OCI-M2 (cell line): ENCODE results near the gene TUG1.

Experiments
- DNase-seq: peaks from one replicate; lab custom pipeline; 2025; ENCODE audit not compliant: unreplicated experiment; lab: John Stamatoyannopoulos, UW

Gene TUG1

DNA sequence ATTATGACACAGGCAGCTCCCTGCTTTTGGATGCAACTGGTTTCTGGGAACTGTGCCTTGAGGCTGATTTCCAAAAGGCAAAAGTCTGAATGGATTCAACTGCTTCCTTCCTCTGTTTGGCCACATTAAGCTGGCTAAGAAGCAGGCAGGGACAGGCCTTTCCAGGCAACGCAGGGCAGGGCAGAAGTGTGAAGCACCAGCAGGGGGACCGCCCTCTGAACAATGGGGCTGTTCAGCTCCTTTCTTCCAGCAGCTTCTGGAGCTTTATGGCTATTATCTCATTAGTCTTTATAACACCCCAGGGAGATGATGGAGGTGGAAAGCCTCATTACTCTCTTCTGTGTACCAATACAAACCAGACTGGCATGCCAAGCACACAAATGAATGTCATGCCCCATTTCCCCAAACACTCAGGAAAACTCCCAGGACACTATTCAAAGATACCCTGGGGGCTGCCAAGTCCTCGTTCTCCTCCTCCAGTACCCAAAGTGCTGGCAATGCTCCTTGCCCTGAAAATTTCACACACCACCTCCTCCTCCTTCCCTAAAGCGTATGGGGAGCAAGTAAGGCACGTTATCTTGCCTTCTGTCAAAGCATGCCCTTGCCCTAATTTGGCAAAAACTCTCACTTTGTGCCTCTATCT lies 21.8 kb upstream of the TUG1 start:
- no peak for DNase-seq

DNA sequence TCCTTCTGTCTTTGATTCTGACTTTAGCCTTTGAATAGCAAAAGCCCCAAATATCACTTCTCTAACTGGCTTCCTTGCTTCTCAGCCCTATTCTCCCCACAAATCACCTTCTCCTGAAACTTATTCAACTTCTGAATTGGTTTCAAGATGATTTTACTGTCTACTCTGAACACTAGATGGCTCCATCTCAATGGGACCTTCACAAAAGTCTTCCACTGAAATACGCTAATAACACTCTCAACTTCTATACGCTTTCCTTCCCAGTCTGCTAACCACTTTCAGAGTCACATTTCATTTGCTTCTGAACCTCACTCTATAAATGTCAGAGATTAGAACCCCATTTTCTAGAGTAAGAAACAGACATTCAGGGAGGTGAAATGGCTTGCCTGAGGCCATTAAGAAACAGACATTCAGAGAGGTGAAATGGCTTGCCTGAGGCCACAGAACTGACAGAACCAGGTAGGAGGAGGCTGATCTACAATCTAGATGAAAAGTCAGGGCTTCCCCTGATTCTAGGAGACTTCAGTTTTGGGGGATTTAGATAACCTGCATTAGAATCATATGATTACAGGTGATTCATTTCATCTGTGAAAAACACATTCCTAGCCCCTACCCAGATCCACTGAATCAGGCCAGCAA lies 21.1 kb upstream of the TUG1 start:
- DNase-seq = no peak

DNA sequence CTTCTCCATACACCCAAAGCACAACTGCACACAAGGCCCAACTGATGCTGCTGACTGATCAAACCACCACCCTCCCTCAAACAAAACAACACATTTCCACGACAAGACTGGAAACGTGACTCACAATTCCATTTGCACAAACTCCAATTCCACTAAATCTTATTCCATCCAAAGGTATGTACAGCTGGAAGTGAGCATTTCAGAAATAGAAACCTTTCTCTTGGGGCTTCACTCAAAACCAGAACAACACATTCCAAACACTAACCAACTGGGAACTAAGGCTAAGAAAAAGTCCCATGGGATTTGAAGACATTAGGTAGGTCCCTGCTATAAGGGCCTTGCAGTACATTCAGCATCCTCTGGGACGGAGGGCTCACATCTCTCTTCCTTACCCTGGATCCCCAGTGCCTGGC lies 20.1 kb upstream of the TUG1 start:
- DNase-seq = no peak

DNA sequence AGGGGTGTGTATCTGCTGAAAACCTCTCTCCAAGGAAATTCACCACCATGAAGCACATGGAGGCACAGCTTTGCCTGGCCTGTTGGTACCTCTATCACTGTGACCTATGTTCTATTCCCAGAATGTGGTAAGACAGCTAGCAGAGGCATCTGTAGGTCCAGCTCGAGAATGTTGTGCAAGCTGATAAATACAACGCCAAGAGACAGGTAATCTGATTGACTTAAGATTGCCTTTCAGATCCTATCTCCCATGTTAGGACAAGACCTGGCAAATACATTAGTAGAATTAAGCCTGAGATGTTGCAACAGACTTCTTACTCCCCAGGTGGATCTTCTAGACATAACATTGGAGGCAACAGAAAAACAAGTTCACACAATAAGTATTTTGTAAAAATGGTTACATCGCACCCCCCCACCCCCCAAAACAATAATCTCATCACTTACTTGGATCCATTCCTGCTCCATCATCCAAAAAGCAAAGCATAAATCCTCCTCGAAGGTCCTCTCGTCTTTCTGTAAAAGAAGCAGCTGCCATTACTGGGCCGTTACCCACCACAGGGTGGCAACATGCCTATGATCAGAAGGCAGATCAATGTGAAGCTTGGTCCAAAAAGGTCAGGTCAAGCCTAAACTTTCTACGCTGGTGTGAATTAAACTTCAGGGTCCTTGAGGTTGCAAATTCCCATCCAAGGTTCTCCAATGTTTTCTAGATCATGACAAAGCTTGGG lies 19.0 kb upstream of the TUG1 start:
- DNase-seq = no peak

DNA sequence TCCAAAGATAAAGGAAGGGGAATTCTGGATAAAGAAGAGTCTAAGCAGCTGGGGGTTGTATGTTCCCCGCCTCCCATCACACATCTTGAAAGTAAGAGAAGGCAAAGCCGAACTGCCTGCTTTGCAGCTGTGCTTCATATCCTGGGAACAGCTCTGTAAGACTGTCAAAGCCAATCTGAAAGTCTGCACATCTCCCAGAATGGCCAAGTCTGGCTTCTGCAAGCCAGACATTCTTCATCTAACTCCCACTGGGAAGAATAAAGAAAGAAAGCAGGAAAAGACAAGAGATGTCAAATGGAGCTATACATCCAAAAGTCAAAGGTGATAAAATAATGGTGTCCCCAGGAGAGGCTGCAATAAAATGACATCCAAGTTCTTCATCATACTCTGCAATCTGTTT lies 15.9 kb upstream of the TUG1 start:
- DNase-seq = no peak

DNA sequence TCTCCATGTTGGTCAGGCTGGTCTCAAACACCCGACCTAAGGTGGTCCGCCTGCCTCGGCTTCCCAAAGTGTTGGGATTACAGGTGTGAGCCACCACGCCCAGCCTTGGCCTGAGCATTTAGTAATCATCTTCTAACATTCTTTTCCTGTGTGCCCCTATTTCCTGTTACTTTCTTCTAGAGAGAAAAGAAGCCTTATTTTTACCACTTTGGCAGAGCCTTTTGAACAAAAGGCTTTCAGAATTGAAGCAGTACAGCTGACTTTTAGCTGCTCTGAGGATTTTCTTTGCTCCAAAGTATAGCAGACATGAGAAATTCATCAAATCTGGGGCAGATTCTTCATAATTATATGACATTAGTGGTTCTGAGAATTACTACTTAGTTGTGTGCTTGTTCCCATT lies 13.9 kb upstream of the TUG1 start:
- DNase-seq = no peak

DNA sequence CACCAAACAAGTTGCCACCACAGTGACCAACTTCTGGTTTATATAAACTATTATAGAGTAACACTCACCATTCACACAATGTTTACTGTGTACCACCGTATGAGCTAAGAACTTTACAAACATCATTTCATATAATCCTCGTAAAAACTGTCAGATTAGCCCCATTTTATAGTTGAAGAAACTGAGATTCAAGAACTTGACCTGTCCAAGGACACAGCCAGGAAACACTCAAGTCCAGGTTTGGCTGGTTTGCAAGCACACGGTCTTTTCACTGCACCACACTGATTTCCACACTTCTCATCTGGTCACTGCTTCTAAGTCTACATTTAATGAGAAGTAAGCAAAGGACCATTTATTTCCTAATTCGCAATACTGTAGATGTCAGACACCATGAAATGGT lies 4.2 kb upstream of the TUG1 start:
- no peak for DNase-seq

DNA sequence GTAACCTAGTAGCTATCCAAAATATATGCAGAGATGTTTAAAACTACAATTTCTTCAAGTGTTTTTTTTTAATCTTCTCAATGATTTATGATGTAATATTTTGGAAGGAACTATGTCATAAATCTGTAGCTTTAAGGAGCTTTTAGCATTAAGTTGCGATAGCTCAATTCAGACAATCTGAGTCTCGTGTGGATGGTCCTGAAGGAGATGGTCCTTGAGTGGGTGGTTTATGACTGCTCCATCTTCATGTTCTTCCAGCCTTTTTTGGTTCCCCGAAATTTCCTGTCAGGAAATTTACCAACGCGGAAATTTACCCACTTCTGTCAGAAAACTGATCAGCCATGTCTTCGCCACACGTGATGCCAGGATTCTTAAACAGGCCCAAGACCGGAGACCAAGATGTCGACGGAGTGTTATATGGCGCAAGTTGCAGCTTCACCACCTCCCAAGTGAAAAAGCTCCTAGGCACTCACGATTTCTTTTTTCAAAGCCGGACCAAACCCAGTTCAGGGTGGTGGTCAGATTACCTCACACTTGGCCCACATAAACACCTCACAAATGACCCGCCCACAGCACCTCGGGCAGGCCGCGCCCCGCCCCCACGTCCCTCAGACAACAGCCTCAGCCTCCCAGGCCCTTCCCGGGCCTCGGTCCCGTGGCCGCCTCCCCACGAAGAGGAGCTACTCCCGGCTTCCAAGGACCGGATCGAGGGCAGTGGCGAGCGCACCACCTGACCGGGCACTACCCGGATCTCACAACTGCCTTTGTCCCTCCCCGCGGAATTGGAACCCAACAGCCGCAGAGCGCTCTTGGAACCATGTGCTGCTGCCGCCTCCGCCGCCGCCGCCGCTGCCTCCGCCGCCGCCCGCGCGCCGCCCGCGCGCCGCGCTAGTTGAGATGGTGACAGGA lies 796 bp upstream of the TUG1 start, which contains the start of gene MORC2:
Gene MORC2, minus strand, starts transcription at position 760 of the 909 bp plus-strand sequence. CDS start 885 bp downstream, outside the sequence.
- no peak for DNase-seq

DNA sequence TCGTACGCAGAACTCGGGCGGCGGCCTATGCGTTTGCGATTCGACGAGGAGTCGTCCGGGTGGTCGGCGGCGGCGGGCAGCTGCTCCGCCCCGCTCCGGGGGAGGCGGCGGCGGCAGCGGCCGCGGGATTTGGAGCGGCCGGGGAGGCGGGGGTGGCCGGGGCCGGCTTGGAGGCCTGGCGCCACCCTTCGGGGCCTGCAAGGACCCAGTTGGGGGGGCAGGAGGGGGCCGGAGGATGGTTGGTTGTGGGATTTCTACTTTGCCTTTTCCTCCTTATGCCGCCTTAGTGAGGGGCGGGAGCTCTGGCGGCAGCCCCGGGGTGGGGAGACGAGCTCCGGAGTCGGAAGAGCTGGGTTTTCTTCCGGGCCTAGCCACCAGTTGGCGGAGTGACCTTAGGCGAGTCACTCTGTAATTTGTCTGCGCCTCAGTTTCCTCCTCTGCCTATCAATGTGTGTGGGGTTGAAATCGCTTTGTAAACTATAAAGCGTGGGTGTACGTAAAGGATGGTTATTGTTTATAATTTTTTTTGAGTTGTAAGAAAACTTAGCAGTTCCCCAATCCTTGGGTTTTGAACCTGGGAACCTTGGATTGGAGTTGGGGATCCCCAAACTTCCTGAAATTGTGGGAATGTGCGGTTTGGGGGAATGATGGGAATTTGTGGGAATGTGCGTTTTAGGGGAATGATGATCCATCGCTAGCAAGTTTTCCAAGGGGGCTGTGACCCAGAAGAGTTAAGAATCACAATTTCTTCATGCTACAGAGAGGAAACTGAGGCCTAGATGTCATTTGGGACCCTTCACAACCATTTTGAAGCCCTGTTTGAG lies 679 bp downstream of the TUG1 start:
- no peak for DNase-seq

DNA sequence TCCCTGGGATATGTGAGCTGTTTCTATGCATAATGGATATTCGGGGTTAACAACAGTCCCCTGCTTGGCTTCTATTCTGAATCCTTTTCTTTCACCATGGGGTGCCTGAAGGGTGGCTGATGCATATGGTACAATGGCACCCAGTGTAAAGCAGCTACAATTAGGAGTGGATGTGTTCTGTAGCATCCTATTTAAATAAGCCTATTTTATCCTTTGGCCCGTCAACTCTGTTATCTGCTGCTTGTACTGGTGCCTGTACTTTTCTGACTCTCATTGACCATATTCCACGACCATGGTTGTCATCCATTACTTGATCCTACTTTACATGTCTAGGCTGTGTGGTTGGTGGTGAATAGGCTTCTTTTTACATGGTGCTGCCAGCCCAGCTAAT lies 1.3 kb downstream of the TUG1 start:
- DNase-seq = no peak

DNA sequence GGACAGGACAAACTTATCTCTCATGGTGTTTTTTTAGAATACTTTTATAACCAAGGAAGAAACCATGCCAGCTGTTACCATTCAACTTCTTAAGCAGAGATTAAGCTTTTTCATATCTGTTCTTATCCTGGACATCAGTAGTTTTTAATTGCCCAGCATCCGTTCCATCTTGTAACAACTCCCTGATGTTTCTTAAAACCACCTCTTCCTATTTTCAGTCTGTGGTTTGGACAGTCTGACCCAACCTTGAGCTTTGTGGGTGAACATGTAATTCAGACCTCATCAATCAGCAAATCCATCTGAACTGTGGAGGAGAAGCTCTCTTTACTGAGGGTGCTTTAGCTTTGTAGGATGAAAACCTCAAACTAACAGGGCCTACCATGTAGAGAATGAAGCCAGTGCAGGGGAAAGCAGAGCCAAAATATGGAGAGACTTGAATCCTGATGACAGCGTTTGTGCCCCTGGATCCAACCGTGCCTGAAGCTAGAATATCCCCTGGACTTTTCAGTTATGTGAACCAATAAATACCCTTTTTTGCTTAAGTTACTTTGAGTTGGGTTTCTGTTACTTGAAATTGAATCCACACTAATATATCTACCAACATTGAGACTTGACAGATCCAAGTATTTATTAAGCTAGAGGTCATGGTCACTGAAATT lies 9.4 kb downstream of the TUG1 start:
- no peak for DNase-seq

DNA sequence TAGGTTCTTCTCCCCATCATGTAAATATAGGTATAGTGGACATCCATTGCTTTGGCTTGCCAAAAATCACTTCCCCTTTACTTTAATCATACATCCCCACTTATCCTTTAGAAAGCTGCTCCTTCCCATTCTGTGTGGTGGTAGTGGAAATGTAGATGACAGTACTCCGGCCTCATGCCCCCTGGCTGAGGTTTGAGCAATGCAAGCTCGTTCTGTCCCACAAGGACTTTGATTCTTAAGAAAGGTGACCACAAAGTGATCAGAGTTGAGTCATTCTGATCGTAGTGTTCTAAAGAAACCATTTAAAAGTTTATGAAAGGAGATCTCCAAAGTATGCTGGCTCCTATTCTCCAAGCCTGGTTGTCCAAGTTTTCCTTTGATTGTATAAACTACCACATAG lies 10.9 kb downstream of the TUG1 start:
- no peak for DNase-seq

DNA sequence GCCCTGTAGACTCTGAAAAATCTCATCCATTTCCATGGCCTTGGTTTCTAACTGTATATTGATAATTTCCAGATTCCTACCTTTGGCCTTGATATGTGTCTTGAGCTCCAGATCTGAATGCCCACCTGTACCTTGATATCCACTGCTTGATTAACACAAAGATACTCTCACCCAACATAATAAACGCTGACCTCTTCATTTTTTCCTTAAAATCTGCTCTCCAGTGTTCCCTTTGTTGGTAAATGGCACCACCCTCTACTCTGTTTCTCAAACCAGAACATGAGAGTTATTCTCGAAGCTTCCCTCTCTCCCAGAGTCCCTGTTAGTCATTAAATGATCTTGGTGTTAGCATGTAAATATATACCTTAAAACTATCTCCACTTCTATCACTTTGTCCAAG lies 13.4 kb downstream of the TUG1 start:
- DNase-seq = no peak

DNA sequence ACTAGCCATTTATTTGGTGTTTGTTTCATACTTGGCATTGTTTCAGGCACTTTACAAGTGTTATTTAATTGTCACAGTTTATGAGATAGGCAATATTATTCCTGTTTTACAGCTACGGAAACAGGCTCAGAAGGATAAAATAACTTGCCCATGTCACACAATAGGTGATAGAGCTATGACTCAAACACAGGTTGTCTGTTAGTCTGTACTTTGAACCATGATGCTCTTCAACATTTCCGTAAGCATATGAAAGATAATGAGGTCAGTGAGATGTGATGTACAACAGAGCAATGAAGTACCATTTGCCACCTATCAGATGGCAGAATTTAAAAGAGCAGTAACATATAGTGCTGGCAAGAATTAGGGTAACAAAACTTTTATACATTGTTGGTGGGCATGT lies 15.3 kb downstream of the TUG1 start:
- no peak for DNase-seq

DNA sequence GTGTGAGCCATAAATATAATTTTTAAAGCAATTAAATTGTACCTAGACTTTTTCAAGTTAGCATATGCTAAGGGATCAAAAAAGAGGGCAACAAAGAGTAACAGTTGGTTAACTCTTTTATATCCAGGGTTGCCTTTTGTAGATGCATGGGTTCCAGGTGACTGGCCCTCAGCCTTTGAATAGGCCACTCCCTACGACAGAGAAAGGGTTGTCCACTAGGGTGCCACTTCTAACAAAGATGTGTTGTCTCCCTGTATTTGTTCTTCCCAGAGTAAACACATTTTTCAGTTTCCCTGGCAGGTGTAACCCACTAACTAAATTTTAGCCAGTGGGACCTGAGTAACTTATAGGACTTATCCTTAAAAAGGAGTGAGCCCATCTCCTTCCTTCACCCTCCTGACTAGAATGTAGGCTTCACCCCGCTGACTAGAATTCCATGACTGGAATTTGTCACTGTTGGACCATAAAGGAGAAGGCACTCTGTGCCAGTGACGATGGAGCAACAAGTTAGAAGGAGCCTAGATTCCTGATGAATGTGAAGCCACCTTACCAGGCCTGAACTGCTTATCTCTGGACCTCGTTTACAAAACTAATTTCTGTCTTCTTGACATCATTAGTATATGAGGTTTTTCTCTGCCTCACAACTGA lies 16.6 kb downstream of the TUG1 start:
- no peak for DNase-seq

DNA sequence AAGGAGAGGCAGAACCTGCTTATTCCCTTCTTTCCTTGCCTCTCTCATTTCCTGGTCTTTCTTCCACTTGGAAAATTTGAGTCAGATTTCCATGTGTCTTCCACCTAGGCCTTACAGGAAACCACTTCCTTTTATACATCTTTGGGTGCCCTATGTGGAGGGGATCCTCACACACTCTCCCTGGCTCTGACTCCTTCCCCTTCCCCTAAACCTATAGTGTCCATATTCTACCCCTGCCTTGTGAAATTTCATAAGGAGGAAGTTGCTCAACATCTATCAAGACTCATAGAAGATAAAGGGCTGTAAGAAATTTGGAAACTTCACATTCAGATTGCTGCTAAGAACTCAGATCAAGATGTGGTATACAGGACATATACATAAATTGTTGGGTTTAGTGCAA lies 20.4 kb downstream of the TUG1 start:
- DNase-seq = no peak

DNA sequence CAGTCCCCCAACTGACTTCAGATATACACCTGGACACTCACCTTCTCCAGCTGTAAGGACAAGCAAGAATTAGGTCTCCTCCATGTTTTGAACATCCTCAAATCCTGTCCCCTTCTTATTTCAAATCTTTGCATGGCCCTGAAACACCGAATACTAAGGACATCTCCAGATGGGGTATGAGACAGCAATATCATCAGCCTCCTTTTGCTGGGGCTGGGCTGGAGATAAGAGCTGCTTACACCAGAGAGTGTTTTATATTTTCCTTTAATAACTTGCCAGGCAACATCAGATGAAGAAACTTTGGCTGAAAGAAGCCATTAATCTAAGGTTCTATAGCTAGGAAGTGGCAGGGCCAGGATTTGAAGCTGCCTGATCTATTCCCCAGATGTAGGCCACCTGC lies 21.6 kb downstream of the TUG1 start:
- DNase-seq = no peak

DNA sequence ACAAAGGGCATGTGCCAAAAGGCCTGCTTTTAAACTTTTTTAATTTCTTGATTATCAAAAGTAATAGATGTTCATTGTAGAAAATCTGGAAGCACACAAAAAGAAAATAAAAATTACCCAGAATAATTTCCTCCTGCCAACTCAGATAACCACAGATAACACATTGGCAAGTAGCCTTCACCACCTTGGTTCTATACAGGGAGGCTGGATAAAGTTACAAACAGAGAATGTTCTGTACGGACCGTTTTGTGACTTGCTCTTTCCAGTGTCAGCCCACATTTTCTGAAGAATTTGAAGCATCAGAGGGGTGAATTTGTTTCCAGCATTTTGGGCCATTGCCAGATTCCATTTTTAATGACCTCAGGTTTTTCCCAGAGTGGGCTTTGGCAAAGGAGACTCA lies 23.5 kb downstream of the TUG1 start:
- DNase-seq = no peak

DNA sequence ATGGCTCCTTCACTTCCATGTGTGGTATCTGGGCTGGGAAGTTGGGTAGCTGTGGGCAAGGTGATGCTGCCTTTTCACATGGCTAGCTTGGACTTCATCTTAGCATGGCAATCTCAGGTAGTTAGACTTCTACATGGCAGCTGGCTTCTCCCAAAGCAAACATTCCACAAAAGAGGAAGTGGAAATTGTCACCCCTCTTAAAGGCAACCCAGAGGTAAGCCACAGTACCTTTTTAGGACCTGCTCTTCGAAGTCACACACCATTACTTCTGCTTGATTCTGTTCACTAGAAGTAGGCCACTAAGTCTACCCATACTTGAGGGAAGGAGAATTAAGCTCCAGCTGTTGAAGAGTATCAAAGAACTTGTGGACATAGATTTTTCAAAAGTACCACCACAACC lies 25.9 kb downstream of the TUG1 start:
- no peak for DNase-seq

DNA sequence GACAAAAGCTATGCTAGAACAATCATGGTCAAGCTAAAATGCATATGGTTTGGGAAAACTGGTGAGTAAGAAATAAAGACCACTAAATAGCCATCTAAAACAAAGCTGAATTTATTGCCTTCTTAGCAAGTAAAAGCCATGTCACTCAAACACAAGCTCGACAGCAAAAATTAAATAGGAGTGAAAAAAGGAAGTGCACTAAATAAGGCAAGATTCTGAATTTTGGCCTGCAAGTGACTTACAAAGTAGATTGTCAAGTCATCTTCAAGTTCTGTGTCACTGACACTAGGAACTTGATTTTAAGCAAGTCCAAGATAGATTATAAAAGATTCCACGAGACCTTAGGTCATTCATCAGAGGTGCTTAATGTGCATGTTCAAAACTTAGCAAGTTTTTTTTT lies 27.4 kb downstream of the TUG1 start:
- no peak for DNase-seq
